ENCODE data around the gene KNSTRN. TPM values are rescaled to one million over a fixed set of nuclear protein-coding genes. Genes with fewer than 3 reads are reported as not detected.

KNSTRN gene
- total and polyA plus RNA-seq, 2 of the 13 experiments (the other 11 are each of a cell fraction or from before 2014, with no cell fraction given): 20.3 to 62.3 TPM

GRCh38 chr15:40357723-40358470 is 24.6 kb upstream of the KNSTRN start, which contains the start of gene DISP2 (continued):
- TF ChIP-seq ZNF318 (CRISPR knock-in tag; IDR thresholded peaks at IDR 0.05) (0 out of 2 replicates have a peak, but pooled peaks have one; percentile 50), ZBTB25 (CRISPR knock-in tag; IDR thresholded peaks at IDR 0.05) (peak; percentile 30; the same call in 1 of the 2 replicates), FOXP4 (CRISPR knock-in tag; IDR thresholded peaks at IDR 0.05) (peak; percentile 24; the same call in 1 of the 2 replicates), SP2 (CRISPR knock-in tag; IDR thresholded peaks at IDR 0.05) (peak; percentile 35; the same call in 1 of the 2 replicates), PHF8 (CRISPR knock-in tag; IDR thresholded peaks at IDR 0.05) (peak; percentile 52), ZNF607 (CRISPR knock-in tag; IDR thresholded peaks at IDR 0.05; ENCODE audit: borderline replicate concordance) (0 out of 2 replicates have a peak, but pooled peaks have one; percentile 44), ZBTB10 (CRISPR knock-in tag; IDR thresholded peaks at IDR 0.05; ENCODE audit: borderline replicate concordance) (peak; percentile 76), ZNF747 (CRISPR knock-in tag; IDR thresholded peaks at IDR 0.05; ENCODE audit: borderline replicate concordance) (0 out of 2 replicates have a peak, but pooled peaks have one; percentile 60), MEIS1 (CRISPR knock-in tag; IDR thresholded peaks at IDR 0.05; ENCODE audit: borderline replicate concordance) (no peak), ZNF563 (CRISPR knock-in tag; IDR thresholded peaks at IDR 0.05) (peak; percentile 51; the same call in 1 of the 2 replicates), MEIS2 (CRISPR knock-in tag; IDR thresholded peaks at IDR 0.05) (peak; percentile 66; the same call in 1 of the 2 replicates), NFE2L1 (CRISPR knock-in tag; IDR thresholded peaks at IDR 0.05; ENCODE audit: borderline replicate concordance) (no peak), CREB1 (IDR thresholded peaks at IDR 0.05) (no peak), CREB1 (CRISPR knock-in tag; IDR thresholded peaks at IDR 0.05) (no peak)
